ENCODE results near the gene DHX57. TPM values are rescaled to one million over a fixed set of nuclear protein-coding genes. Genes with fewer than 3 reads are reported as not detected.

DHX57 gene
- total RNA-seq, 2 donors from 2014 or later, result 11.9 to 50.4 TPM

DNA sequence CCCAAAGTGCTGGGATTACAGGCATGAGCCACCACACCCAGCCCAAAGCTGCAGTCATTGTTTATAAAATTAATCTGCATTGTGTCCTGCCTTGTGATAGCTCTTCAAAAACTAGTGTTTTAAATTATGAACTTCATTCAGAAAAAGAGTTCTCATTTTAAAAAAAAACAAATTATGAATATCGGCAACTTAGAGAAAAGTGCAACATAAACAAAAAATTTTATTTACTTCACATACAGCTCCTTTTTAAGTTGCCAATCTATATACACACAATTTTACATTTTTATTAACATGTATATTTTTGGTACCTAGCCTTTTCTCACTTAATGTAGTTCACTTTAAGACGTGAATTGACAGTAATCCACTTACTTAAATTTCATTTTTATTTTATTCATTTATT lies 50.8 kb downstream of the DHX57 start:
- Histone ChIP-seq H3K4me1 (ENCODE audit: control insufficient read depth in 1 of 2, low read depth in 2 of 2) (no peaks in the 10 kb centered on the region), H3K27me3 (replicated peaks; ENCODE audit: insufficient read depth) (no peaks in the 10 kb centered on the region), H3K27ac (no peak overlapping the region), H3K9me3 (no peaks in the 10 kb centered on the region), H3K36me3 (peaks cover 27% of the 10 kb centered on the region), H3K4me3 (no peak overlapping the region)
- TF ChIP-seq CTCF (IDR thresholded peaks at IDR 0.05), result no peak
- ATAC-seq (ENCODE audit: insufficient number of reproducible peaks, low FRiP score, low read depth) (no peak), DNase-seq (ENCODE audit: low spot score) (no peak)

DNA sequence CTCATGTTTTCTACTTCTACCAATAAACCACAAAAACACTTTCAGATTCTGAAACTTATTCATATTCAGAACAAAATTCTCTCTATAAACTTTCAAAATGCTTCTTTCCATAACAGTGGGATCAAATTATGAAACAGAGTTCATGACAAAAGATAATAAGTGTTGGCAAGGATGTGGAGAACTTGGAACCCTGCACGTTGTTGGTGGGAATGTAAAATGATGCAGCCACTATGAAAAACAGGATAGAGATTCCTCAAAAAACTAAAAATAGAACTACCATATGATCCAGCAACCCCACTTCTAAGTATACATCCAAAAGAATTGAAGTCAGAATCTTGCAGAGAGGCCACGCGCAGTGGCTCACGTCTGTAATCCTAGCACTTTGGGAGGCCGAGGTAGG lies 52.3 kb downstream of the DHX57 start:
- H3K9me3 ChIP-seq, result no peaks in the 10 kb centered on the region
- DNase-seq (ENCODE audit: low spot score), result no peak
- no peak overlapping the region for H3K27ac ChIP-seq
- TF ChIP-seq CTCF (IDR thresholded peaks at IDR 0.05), result no peak
- no peak overlapping the region for H3K4me3 ChIP-seq
- H3K27me3 ChIP-seq (replicated peaks; ENCODE audit: insufficient read depth), result no peaks in the 10 kb centered on the region
- no peak for ATAC-seq (ENCODE audit: insufficient number of reproducible peaks, low FRiP score, low read depth)
- peaks cover 38% of the 10 kb centered on the region for H3K36me3 ChIP-seq
- no peaks in the 10 kb centered on the region for H3K4me1 ChIP-seq (ENCODE audit: control insufficient read depth in 1 of 2, low read depth in 2 of 2)

DNA sequence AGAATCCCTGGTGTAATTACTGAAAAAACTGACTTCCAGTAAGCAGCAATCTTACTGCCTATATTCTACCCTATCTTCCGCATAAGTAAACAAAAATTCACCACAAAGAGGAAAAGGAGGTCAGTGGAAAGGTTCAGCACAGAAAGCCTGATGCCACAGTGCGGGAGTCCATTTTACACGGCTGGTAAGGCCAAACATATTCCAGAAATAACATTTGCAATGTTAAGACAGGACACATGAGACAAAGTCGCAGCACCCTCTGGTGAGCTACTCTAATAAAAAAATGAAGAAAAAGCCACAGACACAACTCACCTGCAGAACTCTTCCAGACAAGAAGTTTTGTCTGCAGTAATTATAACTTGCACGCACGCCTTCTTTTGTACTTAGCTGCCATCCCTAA lies 57.2 kb downstream of the DHX57 start:
- Histone ChIP-seq H3K4me3 (no peak overlapping the region), H3K27ac (no peak overlapping the region), H3K4me1 (ENCODE audit: control insufficient read depth in 1 of 2, low read depth in 2 of 2) (no peaks in the 10 kb centered on the region), H3K9me3 (no peaks in the 10 kb centered on the region), H3K36me3 (peaks cover 47% of the 10 kb centered on the region), H3K27me3 (replicated peaks; ENCODE audit: insufficient read depth) (no peaks in the 10 kb centered on the region)
- DNase-seq (ENCODE audit: low spot score) (no peak), ATAC-seq (ENCODE audit: insufficient number of reproducible peaks, low FRiP score, low read depth) (no peak)
- TF ChIP-seq CTCF (IDR thresholded peaks at IDR 0.05), result no peak

- no peak overlapping the region for H3K27ac ChIP-seq
- H3K36me3 ChIP-seq, result peaks cover 48% of the 10 kb centered on the region
- TF ChIP-seq CTCF (IDR thresholded peaks at IDR 0.05), result no peak
- no peaks in the 10 kb centered on the region for H3K9me3 ChIP-seq
- DNase-seq (ENCODE audit: low spot score), result no peak
- ATAC-seq (ENCODE audit: insufficient number of reproducible peaks, low FRiP score, low read depth), result no peak
- no peaks in the 10 kb centered on the region for H3K4me1 ChIP-seq (ENCODE audit: control insufficient read depth in 1 of 2, low read depth in 2 of 2)
- H3K4me3 ChIP-seq, result no peak overlapping the region
- no peaks in the 10 kb centered on the region for H3K27me3 ChIP-seq (replicated peaks; ENCODE audit: insufficient read depth)
Measured at GRCh38 chr2:38815936-38816335, 59.8 kb downstream of the DHX57 start.

DNA sequence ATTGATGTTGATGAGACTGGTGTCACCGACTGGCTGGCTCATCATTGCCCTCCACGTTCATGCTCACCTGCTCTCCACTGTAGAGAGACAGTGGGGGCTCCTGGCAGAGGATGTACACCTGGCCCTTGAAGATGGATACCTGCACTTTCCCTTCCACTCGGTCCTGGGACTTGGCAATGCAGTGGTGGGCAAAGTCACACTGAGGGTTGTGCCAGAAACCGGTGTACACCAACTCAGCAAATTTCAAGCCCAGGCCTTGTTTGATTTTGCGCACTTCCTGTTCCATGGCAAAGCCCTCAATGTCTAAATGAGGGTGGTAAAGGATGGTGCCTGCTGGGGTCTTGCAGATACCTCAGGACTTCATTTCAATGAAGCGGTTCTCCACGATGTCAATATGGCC lies 65.2 kb downstream of the DHX57 start:
- Histone ChIP-seq H3K27me3 (replicated peaks; ENCODE audit: insufficient read depth) (no peaks in the 10 kb centered on the region), H3K4me1 (ENCODE audit: control insufficient read depth in 1 of 2, low read depth in 2 of 2) (no peaks in the 10 kb centered on the region), H3K27ac (no peak overlapping the region), H3K36me3 (peaks cover 31% of the 10 kb centered on the region), H3K4me3 (no peak overlapping the region), H3K9me3 (no peaks in the 10 kb centered on the region)
- no peak for TF ChIP-seq CTCF (IDR thresholded peaks at IDR 0.05)
- ATAC-seq (ENCODE audit: insufficient number of reproducible peaks, low FRiP score, low read depth), result no peak
- no peak for DNase-seq (ENCODE audit: low spot score)
